ENCODE data around the gene BACH1.

The BACH1 gene

DNA sequence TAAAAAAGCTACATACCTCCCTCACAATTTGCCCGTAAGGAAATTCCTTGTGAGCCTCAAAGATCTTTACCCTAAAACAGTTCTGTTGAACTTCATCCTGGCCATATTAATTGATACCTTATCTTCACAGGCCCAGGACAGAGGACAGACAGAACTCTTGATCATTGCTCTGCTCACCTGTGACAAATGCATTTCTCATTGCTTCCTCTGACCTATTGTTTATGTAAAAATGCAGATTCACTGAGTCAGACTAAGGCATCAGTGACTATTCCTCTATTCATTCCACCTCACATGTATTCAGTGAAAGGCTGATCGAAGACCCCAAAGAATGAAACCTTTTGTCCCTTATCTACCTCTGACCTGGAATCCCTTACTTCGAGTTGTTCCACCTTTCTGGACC, 61.0 kb downstream of the BACH1 start:
- FAIRE-seq = no peak
- no peak for TF ChIP-seq POLR2A (IDR thresholded peaks at IDR 0.05; ENCODE audit: low read depth, low read length)
- no peak for DNase-seq (ENCODE audit: insufficient read length, low spot score)

DNA sequence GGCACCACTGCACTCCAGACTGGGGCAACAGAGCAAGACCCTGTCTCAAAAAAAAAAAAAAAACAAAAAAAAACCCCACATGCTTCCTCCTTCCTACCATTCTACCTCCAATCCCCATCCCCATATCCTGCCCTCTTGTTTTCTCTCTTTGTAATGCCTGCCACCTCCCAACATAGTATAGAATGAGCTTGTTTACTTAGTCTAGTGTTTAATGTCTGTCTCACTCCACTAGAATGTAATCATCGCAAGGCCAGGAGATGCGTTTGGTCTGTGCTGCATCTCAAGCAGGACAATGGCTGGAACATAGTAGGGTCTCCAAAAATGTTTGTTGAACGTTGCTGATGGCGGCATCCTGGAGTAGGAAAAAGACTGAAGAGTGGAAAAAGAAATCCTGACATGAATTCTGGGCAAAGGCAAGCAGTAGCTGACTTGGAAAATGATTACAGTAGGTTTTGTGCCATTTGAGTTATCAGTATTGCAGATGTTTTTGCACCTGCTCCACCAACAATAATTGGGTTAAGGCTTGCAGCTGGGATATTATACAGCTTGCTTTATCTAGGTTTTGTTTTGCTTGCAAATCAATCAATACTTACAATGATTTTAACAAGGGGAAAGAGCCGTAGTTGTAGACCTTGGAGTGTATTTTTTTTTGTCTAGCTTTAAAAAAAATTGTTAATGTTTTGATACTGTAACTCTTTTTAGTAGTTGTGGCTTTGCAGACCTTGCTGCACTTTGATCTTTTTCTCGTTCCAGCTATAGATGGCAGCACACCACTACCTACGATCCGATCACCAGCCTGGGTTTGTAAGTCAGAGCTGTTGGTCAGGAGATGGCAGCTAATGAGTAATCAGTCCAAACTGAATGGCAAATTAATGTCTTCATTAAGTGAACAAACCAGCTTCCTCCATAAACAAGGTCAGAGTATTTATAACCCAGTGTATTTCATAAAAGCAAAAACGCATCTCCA, 62.4 kb downstream of the BACH1 start:
- TF ChIP-seq POLR2A (IDR thresholded peaks at IDR 0.05; ENCODE audit: low read depth, low read length) = no peak
- DNase-seq (ENCODE audit: insufficient read length, low spot score) = no peak
- no peak for FAIRE-seq

DNA sequence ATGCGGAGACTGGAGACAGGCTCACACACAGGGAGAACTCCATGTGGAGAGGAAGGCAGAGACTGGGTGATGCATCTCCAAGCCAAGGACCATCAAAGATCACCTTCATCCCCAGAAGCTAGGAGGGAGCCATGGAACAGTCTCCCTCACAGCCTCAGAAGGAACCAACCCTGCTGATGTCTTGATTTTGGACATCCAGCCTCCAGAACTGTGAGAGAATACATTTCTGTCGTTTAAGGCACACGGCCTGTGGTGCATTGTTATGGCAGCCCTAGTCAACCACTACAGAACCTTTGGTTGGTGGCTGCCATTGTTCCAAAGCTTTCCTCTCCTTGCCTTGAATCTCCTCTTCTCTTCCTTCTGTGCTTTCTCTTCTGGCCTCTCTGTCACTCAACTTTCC, 64.0 kb downstream of the BACH1 start:
- FAIRE-seq (no peak), DNase-seq (ENCODE audit: insufficient read length, low spot score) (no peak)
- no peak for TF ChIP-seq POLR2A (IDR thresholded peaks at IDR 0.05; ENCODE audit: low read depth, low read length)

DNA sequence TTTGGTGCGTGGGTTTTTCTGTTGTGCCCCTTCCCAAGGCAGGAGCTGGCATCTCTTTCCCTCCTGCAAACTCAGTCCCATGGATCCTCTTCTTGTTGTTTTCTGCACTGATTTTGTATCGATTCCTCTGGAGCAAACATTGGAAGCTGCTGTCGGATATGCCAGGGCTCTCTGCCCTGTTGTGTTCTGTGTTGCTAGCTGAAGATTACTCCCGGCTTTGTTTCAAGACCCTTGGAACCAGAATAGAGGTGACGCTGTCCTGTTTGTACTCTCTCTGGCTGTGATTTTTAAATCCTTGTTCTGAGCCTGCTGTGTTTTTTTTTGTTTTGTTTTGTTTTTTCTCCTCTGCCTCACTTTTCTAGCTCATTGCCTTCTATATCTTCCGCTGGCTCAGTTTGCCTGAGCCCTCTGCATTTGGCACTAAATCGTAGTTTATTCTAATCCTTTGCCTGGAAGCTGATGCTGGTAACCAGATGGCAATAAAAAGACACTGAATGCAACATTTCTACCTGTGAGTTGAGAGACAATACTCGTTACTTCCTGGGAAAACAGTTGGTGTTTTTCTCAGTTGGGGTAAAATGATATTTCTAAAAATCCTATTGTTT, 67.0 kb downstream of the BACH1 start:
- FAIRE-seq (no peak), DNase-seq (ENCODE audit: insufficient read length, low spot score) (no peak)
- TF ChIP-seq POLR2A (IDR thresholded peaks at IDR 0.05; ENCODE audit: low read depth, low read length) = no peak

DNA sequence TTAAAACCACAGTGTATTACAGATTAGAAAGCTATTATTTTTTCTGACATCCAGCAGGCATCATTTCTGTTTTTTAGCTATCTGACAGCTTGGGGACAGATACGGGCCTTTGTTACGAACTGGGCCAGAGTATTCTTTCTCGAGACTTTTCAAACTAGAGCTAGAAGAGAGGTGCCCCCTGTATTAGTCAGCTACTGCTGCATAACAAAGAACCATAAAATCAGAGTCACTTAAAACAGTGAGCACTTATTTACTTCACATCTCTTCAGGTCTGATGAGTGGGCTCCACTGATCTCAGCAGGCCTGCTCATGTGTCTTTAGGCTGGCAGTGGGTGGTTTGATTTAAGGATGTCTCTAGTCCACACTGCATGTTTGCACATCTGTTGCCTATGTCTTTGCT, 67.8 kb downstream of the BACH1 start:
- FAIRE-seq (no peak), DNase-seq (ENCODE audit: insufficient read length, low spot score) (no peak)
- no peak for TF ChIP-seq POLR2A (IDR thresholded peaks at IDR 0.05; ENCODE audit: low read depth, low read length)

DNA sequence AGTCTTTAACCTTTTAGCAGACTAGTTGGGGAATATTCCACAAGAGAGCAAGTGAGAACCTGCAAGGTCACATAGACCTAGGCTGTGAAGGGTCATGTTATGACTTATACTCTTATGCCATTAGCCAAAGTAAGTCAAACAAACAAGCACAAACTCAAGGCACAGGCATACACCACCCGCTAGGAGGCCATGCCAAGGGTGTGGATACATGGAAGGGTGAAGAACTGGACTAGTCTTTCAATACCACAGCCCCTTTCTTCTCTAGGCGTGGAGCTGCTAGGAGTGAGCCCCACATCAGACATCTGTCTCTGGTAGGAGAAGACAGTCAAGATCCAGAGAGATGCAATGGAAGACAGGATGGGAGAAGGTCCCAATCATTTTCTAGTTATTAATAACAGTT, 68.6 kb downstream of the BACH1 start:
- FAIRE-seq (no peak), DNase-seq (ENCODE audit: insufficient read length, low spot score) (no peak)
- TF ChIP-seq POLR2A (IDR thresholded peaks at IDR 0.05; ENCODE audit: low read depth, low read length) = no peak

DNA sequence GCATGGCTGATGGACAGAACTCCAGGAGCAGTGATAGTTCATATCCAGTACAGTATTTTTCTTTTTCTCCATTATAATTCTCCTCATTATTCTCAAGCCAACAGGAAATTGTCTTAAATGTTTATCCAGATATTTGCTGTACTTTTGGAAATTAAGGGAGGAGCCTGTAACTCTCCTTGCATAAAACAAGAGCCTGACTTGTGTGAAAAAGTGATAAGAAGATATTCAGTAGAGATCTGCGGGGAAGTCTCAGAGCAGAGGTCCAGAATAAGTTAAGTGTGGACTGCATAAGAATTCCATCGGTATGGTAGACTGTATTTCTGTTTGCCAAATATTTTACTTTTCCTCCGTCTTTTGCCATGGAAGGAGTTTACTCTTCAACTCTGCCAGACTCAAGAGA, 70.2 kb downstream of the BACH1 start:
- TF ChIP-seq POLR2A (IDR thresholded peaks at IDR 0.05; ENCODE audit: low read depth, low read length) = no peak
- FAIRE-seq = no peak

DNA sequence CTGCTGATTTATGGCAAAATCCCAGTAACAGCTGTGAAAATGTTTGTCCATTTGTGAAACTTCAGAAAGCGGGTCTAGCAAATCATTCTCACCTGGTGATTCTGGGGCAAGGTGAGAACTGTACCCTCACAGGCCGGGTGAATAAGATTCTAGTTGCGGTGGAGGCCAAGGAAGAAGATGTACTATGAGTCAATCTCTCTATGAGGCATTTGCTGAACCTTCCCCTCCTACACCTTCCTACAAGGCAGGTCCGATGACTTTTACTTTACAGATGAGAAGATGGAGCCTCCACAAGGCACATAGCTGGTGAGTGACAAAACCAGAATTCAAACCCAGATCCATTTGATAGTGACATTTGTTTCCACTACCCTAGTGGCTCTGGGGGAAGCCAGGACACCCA, 72.7 kb downstream of the BACH1 start:
- DNase-seq (ENCODE audit: insufficient read length, low spot score) = no peak
- no peak for FAIRE-seq

More for the DNA sequence above, 70.2 kb downstream of the BACH1 start:
- DNase-seq (ENCODE audit: insufficient read length, low spot score) = no peak

DNA sequence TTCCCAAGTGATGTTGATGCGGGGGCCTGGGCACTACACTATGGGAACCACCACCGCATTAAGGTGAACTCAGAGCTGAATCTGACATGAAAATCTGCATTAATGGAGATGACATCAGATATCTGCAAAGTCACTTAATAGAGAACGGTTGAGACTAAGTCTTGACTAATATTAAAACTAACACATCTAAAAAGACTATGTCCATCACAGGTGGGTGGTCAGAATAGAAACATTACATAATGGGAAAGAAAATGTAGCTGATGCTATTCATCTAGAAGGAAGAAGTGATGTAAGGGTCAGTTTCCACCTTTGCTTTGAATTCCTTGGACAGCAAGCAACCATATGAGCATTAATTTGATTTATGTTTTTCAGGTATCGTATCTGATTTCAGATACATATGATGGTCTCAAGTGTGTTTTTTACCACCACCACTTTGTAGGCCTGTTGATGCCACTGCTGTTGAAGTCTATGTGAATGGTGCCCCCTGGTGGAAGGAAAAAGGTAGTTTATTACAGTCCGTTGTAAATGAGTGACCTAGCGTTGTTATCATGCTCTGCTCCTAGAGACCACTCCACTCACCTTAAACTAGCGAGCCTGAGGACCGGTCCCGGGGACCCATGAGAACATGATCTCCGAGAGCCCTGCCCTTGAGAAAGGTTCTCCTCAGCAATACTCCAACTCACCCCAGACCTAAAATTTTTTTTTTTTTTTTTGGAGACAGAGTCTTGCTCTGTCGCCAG, 73.5 kb downstream of the BACH1 start:
- TF ChIP-seq POLR2A (IDR thresholded peaks at IDR 0.05; ENCODE audit: low read depth, low read length) = no peak
- FAIRE-seq = peak; percentile 45
- DNase-seq (ENCODE audit: insufficient read length, low spot score) = peak; percentile 41

More for the DNA sequence above, 72.7 kb downstream of the BACH1 start:
- no peak for TF ChIP-seq POLR2A (IDR thresholded peaks at IDR 0.05; ENCODE audit: low read depth, low read length)

DNA sequence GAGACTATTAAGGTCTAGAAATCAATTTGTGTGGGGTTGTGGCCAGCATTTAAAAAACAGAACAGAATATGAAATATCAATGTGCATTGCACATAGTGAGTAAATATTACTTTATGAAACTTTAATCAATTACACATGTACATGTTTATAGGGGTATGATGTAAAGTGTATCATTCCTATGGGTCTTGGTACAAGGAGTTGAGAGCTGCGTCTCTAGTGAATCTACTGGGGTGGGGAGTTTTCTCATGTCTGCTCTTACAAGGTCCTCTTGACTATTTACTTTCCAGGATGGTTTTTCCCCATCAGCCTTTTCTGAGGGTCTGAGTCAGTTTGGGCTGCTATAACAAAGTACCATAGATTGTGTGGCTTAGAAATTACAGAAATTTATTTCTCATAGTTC, 75.8 kb downstream of the BACH1 start:
- no peak for TF ChIP-seq POLR2A (IDR thresholded peaks at IDR 0.05; ENCODE audit: low read depth, low read length)
- DNase-seq (ENCODE audit: insufficient read length, low spot score) (no peak), FAIRE-seq (no peak)

DNA sequence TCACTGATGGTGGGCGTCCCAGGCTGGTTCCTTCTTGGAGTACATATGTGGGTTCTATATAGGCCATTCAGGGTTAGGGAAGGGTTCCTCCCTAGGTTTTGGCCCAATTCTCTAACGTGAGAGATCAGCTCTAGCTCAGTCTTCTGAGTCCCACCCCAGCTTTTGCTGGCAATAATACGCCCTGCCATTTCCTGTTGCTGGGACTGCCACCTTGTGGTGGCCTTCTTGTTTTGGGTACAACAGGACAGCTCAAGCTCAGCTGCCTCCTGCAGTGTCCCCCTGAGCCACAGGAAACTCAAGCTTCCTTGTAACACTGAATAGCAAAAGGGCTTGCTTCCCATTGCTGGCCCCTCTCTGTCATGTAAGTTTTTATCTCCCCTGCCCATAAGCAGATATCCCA, 77.8 kb downstream of the BACH1 start:
- DNase-seq (ENCODE audit: insufficient read length, low spot score) = peak; percentile 40
- no peak for TF ChIP-seq POLR2A (IDR thresholded peaks at IDR 0.05; ENCODE audit: low read depth, low read length)
- FAIRE-seq = no peak

DNA sequence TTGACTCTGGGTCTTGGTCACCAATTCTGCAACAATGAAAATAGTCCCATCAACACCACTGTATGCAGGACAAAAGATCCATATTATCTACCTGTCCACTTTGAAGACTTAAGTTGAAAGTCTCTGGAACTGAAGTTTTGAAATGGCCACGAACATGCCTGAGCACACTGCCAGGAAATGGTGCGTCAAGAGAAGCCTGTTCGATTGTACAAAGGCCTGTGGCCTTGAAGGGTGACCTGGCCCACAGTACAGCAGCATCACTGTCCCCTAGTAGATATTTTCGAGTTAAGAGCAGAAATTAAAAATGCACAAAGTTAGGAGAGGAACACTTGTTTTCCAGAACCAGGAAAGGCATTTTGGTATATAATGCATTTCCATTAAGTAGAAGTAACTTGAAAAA, 78.5 kb downstream of the BACH1 start:
- no peak for TF ChIP-seq POLR2A (IDR thresholded peaks at IDR 0.05; ENCODE audit: low read depth, low read length)
- no peak for FAIRE-seq
- DNase-seq (ENCODE audit: insufficient read length, low spot score) = no peak

DNA sequence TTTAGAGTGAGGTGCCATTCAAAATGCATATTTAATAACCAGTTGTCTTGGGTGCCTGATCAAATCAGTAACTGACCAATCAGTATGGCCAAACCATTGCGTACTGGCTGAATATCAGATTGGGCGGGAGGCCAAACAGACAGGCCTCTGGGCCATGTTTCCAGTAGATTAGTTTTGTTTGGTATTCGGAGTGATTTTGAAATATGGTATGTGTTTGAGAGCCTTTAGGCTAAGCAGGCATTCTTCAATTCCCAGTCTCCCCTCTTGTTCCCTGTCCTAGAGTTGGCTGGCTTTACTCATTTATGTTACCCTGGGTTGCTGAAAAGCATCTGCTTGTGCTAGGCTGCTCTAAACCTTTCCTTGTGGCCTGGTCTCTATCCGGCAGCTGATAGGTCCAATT, 80.1 kb downstream of the BACH1 start:
- DNase-seq (ENCODE audit: insufficient read length, low spot score) = no peak
- TF ChIP-seq POLR2A (IDR thresholded peaks at IDR 0.05; ENCODE audit: low read depth, low read length) = no peak
- FAIRE-seq = no peak

DNA sequence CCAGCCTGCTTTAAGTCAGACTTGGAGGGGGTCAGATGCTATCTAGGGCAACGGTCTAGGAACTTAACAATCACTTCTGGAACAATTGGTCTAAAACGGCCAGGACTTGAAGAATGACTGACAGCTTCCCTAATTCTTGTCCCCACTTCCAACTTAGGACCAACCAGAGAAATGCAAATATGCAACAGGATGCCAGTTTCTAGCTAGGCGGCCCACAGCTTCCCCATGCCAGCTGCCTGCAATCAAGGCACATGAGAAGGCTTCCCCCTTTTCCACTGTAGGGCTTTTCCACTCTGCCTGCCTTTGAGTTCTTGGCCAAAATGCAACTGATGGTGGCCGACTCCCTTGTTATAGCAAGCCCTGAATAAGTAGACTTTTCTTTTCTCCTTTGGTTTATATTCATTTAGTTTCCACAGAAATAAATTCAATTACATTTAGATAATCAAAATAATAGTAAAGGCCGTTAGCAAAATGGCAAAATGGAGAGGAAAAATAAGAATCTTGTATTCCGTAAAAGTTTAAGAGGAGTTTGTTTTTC, 80.9 kb downstream of the BACH1 start:
- no peak for DNase-seq (ENCODE audit: insufficient read length, low spot score)
- FAIRE-seq = no peak
- no peak for TF ChIP-seq POLR2A (IDR thresholded peaks at IDR 0.05; ENCODE audit: low read depth, low read length)

All from H54 (cell line).